Endodermal cell (in vitro differentiated cells): ENCODE results near the gene CTIF. TPM values are rescaled to one million over a fixed set of nuclear protein-coding genes. Genes with fewer than 3 reads are reported as not detected.

Experiments used
- DNase-seq: peaks from one replicate; pipeline ENCODE4 v3.0.0-alpha.2; 2017
- H3K27ac ChIP-seq: 2 replicates; pipeline ENCODE4 v1.5.1; 2013; ENCODE audit warnings: mild to moderate bottlenecking, low read depth, low read length, moderate library complexity
- H3K27me3 ChIP-seq: 2 replicates; pipeline ENCODE4 v1.6.1; 2013; ENCODE audit warnings: mild to moderate bottlenecking, low read length, moderate library complexity; ENCODE audit not compliant: insufficient read depth, control insufficient read depth, poor library complexity, severe bottlenecking
- H3K36me3 ChIP-seq: 2 replicates; pipeline ENCODE4 v1.7.0; 2013; ENCODE audit warnings: mild to moderate bottlenecking, low read length, moderate library complexity; ENCODE audit not compliant: control insufficient read depth, insufficient read depth
- H3K4me1 ChIP-seq: one replicate; pipeline ENCODE4 v1.7.0; 2013; ENCODE audit warnings: low read length; ENCODE audit not compliant: control insufficient read depth, insufficient read depth
- H3K4me3 ChIP-seq: 2 replicates; pipeline ENCODE4 v1.5.1; 2013; ENCODE audit warnings: mild to moderate bottlenecking, low read length, moderate library complexity
- H3K9ac ChIP-seq: 2 replicates; pipeline ENCODE4 v1.6.1; 2013; ENCODE audit warnings: mild to moderate bottlenecking, low read length, moderate library complexity; ENCODE audit not compliant: poor library complexity, severe bottlenecking; ENCODE audit errors: extremely low read depth
- H3K9me3 ChIP-seq: 2 replicates; pipeline ENCODE4 v1.6.1; 2013; ENCODE audit warnings: mild to moderate bottlenecking, low read length, moderate library complexity; ENCODE audit not compliant: control insufficient read depth
- H3K27ac Mint-ChIP-seq: 2 replicates; pipeline ENCODE4 v1.8.0; 2020; ENCODE audit warnings: mixed read lengths
- H3K27me3 Mint-ChIP-seq: 2 replicates; pipeline ENCODE4 v1.8.0; 2021; ENCODE audit warnings: mild to moderate bottlenecking, mixed read lengths; ENCODE audit not compliant: insufficient read depth
- H3K36me3 Mint-ChIP-seq: 2 replicates; pipeline ENCODE4 v1.8.0; 2020; ENCODE audit warnings: low read depth, mixed read lengths
- H3K4me1 Mint-ChIP-seq: 2 replicates; pipeline ENCODE4 v1.8.0; 2020; ENCODE audit warnings: mixed read lengths
- H3K4me3 Mint-ChIP-seq: 2 replicates; pipeline ENCODE4 v1.8.0; 2020; ENCODE audit warnings: mild to moderate bottlenecking, moderate library complexity, mixed read lengths
- H3K9me3 Mint-ChIP-seq: 2 replicates; pipeline ENCODE4 v1.8.0; 2020; ENCODE audit warnings: mild to moderate bottlenecking, mixed read lengths
- CTCF ChIP-seq: fragments of 200-600 bp; sonication (generic); conservative IDR thresholded peaks from 2 replicates; pipeline ENCODE4 v1.5.0; 2021; ENCODE audit warnings: antibody characterized with exemption, mild to moderate bottlenecking
- WGBS, 2 experiments: methylation state at CpG; one replicate each; pipeline versions ENCODE4 v1.1.5 to v1.1.7; 2013; ENCODE audit warnings: missing lambda C conversion rate in 2 of 2, mixed read lengths in 1 of 2; ENCODE audit not compliant: insufficient coverage in 1 of 2, insufficient read length in 1 of 2; 5-methylcytosine and 5-hydroxymethylcytosine counted together
- total RNA-seq, 2 donors: library from RNA; stranded (reverse); fragmentation: NEBNext Ultra II Directional in 1 of 2; extraction: Animal tissue kit (Norgen Biotek cat#: 25700) in 1 of 2; gene quantifications; 2 replicates in 1 of 2; 3 replicates in 1 of 2; pipeline ENCODE4 v1.2.1, GENCODE V29; 2021

The CTIF gene
- total RNA-seq, 2 donors from 2014 or later = 33.8 to 41.6 TPM

GRCh38 chr18:48541026-48541746 is 2.4 kb downstream of the CTIF start:
- H3K27me3 ChIP-seq = no peaks in the 10 kb centered on the region
- peaks cover 16% of the 10 kb centered on the region for H3K4me1 ChIP-seq
- peaks cover 44% of the 10 kb centered on the region for H3K4me1 Mint-ChIP-seq
- H3K27ac Mint-ChIP-seq = peak overlapping the region; percentile 85
- no peaks in the 10 kb centered on the region for H3K9me3 Mint-ChIP-seq
- H3K9ac ChIP-seq = peak overlapping the region; percentile 65
- H3K27ac ChIP-seq = no peak overlapping the region
- WGBS, 2 experiments = 3 to 4% methylated on average over 33 to 62 of the region's 62 CpGs
- DNase-seq = peak; percentile 90
- no peak for TF ChIP-seq CTCF
- H3K4me3 Mint-ChIP-seq = peak overlapping the region; percentile 73
- H3K36me3 ChIP-seq = peaks cover 4% of the 10 kb centered on the region
- H3K4me3 ChIP-seq = peak overlapping the region; percentile 70
- H3K36me3 Mint-ChIP-seq = no peaks in the 10 kb centered on the region
- no peaks in the 10 kb centered on the region for H3K27me3 Mint-ChIP-seq
- no peaks in the 10 kb centered on the region for H3K9me3 ChIP-seq

GRCh38 chr18:48541747-48542400 is 3.0 kb downstream of the CTIF start:
- Histone ChIP-seq H3K27me3 (no peaks in the 10 kb centered on the region), H3K36me3 (peaks cover 4% of the 10 kb centered on the region), H3K9me3 (no peaks in the 10 kb centered on the region), H3K4me3 (peak overlapping the region; percentile 70), H3K27ac (no peak overlapping the region), H3K4me1 (peaks cover 20% of the 10 kb centered on the region), H3K9ac (peak overlapping the region; percentile 65)
- WGBS, 2 experiments = 93 to 100% methylated on average over 3 of the region's 4 CpGs
- Mint-ChIP-seq H3K4me3 (peak overlapping the region; percentile 73), H3K36me3 (no peaks in the 10 kb centered on the region), H3K9me3 (no peaks in the 10 kb centered on the region), H3K27ac (peak overlapping the region; percentile 85), H3K27me3 (no peaks in the 10 kb centered on the region), H3K4me1 (peaks cover 51% of the 10 kb centered on the region)
- no peak for DNase-seq
- TF ChIP-seq CTCF = no peak

- Mint-ChIP-seq H3K27me3 (no peaks in the 10 kb centered on the region), H3K27ac (peak overlapping the region; percentile 86), H3K9me3 (no peaks in the 10 kb centered on the region), H3K4me3 (no peak overlapping the region), H3K4me1 (peaks cover 57% of the 10 kb centered on the region), H3K36me3 (no peaks in the 10 kb centered on the region)
- Histone ChIP-seq H3K36me3 (peaks cover 4% of the 10 kb centered on the region), H3K9ac (no peak overlapping the region), H3K27ac (no peak overlapping the region), H3K4me3 (no peak overlapping the region), H3K9me3 (no peaks in the 10 kb centered on the region), H3K27me3 (no peaks in the 10 kb centered on the region), H3K4me1 (peaks cover 25% of the 10 kb centered on the region)
- DNase-seq = peak; percentile 86
- WGBS, 2 experiments = 39 to 48% methylated on average over 5 to 7 of the region's 7 CpGs
- peak; percentile 17 for TF ChIP-seq CTCF
Measured at GRCh38 chr18:48542513-48543181, 3.8 kb downstream of the CTIF start.
